HG02885 (cell line): Measurements from ENCODE around the gene ESR1.
"Not testable (repeated sequence)": the region's sequence is repeated elsewhere in the genome, so short reads cannot be mapped to it uniquely, and the experiment has no call there.

Source experiments
- ATAC-seq: cut with Tn5 transposase; IDR thresholded peaks from one replicate; pipeline ENCODE4 v1.9.1; 2021; ENCODE audit warnings: mild to moderate bottlenecking; ENCODE audit not compliant: unreplicated experiment, poor library complexity

Gene ESR1

DNA sequence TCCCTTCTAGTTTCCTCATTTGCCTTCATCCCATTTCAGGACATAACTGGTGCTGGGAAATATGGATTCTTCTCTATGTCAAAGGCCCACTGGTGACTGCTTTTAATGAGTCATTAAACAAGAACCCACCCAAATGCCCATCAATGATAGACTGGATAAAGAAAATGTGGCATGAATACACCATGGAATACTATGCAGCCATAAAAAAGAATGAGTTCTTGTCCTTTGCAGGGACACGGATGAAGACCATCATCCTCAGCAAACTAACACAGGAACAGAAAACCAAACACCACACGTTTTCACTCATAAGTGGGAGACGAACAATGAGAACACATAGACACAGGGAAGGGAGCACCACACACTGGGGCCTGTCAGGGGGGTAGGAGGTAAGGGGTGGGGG lies 310.7 kb downstream of the ESR1 start:
- ATAC-seq = no peak

DNA sequence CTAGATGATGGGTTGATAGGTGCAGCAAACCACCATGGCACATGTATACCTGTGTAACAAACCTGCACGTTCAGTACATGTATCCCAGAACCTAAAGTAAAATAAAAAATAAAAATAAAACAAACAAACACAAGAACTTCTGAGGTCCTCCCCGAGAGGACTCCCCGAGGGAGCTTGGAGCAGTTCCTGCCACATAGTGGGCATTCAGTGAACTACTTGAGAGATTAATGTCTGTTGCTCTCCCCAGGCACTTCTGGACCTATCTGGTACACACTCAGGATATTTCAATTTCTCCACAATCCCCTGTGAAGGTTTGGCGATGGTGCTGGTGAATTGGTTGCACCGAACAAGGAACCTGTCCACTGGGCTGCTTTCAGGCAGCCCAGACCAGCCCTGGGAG lies 311.2 kb downstream of the ESR1 start:
- ATAC-seq = no peak

DNA sequence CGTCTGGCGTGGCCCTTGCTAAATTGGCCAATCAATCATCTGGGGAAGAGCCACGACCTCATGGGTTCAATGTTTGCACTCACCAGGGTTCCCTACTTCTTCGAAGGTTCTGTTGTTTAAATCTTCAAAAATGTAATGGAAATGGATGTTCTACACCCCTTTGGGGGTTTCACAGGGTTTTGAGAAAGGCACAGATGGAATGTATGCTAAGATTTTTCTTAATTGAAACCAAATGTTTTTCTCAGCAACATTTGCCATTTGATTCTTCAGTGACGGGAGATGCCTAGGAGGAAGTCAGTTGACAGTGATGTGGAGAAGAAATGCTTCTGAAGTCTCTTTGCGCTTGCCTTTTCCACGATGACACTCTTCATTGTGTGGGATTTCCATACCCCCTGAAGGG lies 312.3 kb downstream of the ESR1 start:
- no peak for ATAC-seq

DNA sequence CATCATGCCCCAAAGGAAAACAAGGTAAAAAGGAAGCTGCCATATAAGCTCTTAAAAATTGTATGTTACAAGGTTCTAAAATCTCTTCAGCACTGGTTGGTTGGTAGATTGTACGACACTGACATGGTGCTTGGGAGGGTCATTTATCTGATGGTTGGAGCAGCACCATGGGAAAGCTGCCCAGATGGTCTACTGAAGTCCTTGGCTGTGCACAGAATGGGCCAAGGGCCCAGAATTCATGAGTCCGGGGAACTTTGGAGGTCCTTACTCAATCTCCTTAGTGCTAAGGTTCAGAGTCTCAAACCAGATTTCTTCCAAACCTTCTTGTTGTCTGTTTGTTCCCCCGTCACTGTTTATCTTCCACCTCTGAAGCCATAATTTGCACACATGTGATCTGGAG lies 314.4 kb downstream of the ESR1 start:
- no peak for ATAC-seq

DNA sequence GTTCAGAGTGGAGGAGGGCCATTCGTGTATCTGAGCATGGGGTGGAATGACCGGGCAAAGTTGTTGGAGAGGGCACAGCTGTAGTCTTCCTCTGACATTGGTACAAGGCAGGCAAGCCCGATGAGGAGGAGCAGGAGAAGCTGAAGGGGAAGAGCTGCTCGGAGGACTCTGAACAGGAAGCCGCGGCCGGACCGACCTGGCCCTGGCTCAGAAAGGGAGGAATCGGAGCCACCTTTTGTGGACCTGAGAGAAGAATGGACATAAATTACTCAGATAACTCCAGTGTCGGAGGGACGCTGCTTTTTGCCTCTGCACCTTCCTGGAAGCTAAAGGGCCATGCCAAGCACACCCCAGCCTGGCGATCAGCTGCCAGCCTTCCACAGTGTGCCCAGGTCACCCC lies 315.0 kb downstream of the ESR1 start:
- no peak for ATAC-seq

DNA sequence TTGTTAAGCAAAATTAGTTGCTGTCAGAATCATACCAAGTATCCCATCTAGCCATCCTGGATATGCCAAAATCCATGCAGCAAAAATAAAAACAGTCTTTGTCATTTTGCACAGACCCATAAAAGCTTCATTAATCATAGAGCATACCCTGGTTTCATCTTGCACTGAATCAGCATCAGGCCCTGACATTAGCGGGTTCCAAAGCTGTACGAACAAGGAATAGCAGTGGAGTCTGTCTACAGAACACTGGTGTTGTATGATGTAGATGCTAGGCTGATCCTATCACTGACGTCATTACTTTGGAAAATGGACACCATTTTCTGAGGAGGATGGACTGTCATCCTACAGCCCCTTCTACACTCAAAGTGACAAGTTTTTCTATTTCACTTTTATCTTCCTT lies 315.6 kb downstream of the ESR1 start:
- no peak for ATAC-seq

DNA sequence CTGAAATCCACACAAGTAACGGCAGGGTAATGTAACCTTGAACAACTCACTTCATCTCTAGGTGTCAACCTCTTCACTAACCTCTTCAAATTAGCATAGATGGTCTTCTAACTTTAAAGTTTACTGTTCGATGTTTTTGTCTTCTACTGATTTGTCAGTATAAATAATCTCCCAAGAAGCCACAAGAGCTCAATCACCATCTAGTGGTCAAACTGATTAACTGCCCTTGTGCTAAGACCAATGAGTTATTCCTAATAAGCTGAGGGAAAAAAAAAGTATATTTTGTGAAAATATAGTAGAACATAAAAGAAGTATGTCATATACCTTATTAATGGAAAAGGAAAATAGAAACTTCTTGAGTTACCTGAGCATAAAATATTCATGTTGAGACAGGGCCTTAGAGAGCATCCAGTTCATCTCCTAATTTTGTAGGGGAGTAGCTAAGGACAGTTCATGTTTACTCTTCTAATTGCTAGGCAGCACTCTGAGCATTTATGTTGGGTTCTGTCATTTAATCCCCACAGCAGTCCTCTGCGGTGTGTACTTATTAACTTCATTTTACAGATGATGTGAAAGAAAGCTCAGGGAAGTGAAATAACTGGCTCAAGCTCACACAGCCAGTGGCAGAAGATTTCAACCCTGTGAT lies 317.1 kb downstream of the ESR1 start:
- ATAC-seq = peak; percentile 83

DNA sequence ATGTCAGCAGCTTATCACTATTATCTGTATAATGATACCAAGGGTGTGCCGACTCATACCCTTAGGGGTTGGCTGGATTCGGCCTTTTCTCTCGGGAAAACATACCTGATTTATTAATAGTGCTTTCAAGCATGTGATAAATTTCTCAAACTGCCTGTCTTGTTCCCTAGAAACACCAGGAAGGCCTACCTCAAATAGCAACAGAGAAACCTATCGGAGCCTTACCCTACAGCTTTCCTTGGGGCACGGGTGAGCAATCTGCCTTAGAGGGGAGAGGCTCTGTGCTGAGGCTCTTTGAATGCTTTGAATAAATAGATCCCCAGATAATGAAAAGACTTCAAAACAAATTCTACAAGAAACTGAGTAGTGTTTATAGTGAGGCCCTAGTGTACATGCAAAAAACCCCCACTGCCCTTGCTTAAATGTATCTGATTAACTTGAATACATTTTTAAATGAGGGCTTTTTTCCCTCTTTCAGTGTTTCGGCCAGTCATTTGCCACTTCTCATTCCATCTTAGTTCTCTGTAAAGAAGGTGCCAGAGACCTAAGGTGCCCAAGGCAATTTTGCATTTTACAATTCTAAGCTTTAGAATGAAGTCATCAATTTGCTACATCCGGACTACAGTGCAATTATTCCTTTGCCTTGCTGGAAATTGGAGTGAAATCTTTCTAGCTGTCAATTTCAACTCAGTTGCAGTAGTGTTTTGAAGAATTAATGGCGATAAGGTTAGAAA lies 320.1 kb downstream of the ESR1 start:
- no peak for ATAC-seq

DNA sequence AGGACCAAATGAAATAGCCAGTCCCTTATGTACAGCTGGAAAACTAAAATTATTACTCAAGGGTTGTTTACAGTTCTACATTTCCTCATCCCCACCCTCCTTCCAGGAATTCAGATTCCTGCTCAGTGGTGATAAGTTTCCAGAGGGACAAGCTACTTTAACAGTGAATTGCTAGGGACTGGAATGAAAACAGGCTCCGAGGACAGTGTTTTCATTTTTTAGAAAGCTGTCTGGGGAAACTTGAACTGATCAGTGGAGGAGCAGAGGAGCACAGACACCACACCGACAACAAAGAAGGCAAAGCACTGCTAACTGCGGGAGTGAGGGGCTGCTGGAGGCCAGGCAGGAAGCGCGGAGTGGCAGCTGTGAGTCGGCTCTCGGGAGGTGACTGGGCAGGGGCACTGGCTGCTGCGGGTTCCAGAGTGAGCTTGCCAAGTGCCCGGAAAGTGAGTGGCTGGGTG lies 322.2 kb downstream of the ESR1 start:
- ATAC-seq = no peak

DNA sequence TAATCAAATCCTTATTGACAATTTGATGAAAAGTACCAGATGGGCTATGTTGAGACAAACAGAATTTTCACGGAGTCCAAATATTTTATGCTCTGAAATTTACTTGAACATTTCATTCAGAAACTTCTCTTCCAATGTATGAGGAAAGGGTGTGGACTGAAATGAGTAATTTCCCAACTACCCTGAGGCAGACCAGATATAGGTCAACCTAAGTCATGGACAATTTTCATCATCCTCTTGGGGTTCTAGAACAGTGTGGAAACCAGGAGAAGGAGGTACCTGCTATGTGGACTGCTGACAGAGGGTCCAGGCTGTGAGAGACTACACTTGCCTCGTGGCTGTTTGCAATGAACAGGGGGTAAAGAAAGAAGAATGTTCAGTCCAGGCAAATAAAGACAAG lies 323.0 kb downstream of the ESR1 start:
- ATAC-seq = no peak

DNA sequence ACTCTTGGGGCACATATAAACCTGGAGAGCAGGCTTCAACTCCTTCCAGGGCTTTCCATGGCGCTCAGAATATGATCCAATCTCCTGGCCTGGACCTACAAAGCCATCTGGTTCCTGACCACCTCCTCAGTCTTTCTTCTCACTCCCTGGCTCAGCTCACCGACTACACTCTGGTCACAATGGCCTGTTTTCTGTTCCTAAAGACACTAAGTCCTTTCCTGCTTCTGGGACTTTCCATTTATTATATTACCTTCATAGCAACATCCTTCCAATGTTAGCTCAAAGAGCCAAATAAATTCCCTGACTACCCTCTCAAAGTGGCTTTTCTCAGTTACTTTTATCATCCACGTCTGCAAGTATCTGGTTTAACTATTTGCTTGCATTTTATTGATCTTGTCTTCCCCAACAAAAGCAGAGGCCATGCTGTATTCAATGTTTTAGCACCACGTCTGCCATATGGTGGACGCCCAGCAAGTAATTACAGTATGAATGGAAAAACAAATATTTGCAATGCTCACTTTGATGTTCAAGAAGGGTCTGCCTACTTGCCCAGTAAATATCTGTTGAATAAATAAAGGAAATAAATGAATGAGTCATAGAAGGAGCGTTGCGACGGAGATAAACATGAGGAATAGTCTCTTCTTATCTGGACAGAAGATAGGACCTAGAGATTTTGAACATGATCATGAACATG lies 328.4 kb downstream of the ESR1 start:
- ATAC-seq = no peak

DNA sequence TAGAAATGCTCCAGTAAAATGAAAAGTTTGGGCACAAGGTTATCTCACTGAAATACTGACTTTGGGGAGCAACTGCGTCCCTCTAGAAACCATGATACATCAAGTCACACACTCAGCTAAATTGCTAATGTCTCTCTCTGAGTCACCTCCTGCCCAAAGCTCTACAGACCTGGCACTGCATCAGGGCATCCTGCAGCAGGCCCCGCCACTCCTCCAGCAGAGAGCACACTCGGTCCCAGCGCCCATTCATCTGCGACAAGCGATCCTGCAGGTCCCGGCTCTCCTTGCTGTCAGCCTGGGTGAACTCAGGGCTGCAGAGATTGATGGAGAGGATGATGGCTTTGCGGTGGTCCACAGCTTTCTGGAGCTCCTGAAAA lies 329.0 kb downstream of the ESR1 start:
- ATAC-seq = no peak

DNA sequence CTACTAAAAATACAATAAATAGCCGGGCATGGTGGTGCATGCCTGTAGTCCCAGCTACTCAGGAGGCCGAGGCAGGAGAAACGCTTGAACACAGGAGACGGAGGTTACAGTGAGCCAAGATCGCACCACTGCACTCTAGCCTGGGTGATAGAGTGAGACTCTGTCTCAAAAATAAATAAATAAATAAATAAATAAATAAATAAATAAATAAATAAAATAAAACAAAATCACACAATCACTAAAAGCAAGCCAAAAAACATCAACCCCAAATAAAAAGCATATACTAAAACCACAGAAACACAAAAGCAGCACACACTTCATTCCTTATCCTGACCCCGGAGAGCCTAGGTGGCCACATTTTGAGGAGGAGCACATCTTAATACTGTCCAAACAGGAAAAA lies 330.9 kb downstream of the ESR1 start:
- ATAC-seq = not testable (repeated sequence)

DNA sequence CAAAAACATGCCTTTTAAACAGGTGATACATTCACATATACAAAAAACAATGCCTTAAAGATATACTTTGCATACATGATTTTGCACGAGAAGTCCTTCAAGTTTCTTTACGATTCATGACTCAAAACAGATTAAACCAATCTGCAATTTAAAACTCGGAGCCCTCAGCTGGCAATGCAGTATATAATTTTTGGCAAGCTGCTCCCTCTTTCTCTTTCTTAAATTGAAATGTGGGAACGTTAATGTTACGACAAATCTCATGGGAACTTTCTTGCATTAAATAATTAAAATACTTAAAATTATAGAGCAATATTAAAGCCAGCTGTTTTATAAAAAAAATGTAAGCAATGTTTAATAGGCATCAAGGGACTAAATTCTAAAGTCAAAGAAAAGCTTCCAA lies 334.6 kb downstream of the ESR1 start:
- no peak for ATAC-seq

DNA sequence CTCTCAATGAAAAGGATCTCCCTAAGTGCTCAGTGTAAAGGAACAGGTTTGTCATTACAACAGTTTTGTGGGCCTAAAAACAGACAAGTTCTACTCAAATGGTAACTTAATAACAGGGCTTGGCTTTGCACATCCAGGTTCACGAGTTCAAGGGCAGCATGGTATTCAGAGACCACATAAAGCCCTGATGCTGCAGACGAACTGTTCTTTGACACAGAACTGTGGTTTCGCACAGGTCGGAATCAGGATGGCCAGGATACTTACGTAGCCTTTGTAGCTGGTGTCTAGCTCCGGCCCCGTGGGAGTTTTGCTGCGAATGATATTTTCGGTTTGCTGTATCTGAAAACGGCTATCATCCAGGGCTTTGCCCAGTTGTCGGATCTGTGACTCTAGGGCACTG lies 335.9 kb downstream of the ESR1 start:
- no peak for ATAC-seq

DNA sequence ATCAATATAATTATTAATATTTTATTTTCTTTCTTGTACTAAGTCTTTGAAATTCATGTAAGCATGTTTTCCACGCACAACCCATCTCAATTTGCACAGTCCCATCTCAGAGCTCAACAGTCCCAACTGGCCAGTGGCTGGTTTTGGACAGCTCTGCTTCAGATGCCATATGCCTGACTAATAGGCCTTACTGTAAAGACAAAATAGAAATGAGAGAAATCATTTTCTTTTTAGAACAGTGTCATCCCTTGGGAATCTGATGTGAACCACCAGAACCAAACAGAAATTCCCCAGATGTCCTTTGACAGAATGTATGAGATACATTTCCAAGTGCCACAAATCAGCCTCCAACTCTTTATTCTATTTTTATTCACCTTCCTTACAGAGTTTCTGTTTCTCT lies 338.9 kb downstream of the ESR1 start:
- ATAC-seq = no peak

DNA sequence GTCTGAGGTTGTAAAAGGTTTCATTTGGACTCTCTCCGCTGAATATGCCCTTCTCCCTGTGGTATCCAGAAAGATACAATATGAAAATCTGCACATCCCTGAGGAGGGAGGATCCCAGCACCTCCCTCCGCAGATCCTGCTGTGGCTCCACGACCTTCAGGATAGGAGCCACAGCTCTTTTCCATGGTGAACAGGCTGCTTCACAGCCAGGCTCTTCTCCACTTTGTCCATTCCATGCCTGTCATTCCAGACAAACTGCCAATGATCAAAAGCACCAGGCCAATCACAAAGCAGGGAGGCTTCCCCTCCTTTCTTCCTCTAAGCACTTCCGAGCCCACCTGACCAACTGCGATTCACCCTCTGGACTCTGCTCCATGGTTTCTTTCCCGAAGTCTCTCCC lies 339.8 kb downstream of the ESR1 start:
- ATAC-seq = no peak

DNA sequence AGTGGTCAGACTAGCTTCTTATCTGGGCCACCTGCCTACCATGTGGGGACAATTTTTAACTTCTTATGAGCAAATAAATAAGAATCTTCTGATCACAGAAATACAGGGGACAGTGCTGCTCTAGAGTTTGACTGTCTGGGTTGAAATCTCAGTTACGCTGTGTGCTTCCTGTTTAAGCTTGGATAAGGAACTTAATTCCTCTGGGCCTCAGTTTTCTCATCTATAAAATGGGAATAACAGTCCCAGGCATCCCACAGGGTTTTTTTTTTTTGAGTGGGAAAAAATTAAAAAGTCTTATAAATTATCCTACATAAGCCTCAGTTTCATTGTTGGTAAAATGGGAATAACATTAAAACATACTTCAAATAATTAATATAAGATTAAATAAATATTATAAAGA lies 340.9 kb downstream of the ESR1 start:
- ATAC-seq = no peak

DNA sequence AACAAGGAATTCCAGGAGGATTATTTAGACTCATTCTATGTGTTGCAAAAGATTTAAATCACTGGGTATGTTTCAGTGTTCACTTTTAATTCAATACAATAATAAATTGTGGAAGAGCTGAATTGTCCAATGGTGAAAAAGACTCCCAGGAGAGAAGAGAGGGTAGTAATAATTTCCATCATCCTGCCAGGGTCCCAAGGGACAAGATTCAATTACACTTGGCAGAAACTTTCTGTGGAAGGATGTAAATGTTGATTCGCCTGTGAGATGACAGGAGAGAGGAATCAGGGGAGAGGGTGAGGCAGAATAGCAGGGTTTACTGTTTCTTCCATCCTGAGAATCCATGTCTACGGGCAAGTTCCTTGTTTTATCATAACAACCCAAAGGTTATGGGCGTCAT lies 342.7 kb downstream of the ESR1 start:
- ATAC-seq = no peak

DNA sequence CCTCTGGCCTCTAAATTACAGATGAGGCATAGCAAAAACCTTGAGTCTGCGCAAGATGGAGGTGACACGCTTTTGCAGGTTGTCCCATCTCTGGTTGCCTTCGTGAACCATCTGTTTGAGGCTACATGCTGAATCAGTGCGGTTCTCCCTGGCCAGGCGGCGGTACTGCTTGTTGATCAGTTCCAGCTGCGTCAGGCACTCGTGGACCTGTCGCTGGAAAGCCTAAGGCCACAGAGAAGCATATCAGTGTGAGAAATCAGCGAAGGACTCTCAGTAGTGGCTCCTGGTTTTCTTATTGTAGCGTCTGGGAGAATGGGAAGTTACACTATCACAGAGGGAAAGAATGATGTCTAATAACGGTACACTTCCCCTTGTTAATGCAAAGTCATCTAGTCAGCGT lies 344.4 kb downstream of the ESR1 start:
- no peak for ATAC-seq

DNA sequence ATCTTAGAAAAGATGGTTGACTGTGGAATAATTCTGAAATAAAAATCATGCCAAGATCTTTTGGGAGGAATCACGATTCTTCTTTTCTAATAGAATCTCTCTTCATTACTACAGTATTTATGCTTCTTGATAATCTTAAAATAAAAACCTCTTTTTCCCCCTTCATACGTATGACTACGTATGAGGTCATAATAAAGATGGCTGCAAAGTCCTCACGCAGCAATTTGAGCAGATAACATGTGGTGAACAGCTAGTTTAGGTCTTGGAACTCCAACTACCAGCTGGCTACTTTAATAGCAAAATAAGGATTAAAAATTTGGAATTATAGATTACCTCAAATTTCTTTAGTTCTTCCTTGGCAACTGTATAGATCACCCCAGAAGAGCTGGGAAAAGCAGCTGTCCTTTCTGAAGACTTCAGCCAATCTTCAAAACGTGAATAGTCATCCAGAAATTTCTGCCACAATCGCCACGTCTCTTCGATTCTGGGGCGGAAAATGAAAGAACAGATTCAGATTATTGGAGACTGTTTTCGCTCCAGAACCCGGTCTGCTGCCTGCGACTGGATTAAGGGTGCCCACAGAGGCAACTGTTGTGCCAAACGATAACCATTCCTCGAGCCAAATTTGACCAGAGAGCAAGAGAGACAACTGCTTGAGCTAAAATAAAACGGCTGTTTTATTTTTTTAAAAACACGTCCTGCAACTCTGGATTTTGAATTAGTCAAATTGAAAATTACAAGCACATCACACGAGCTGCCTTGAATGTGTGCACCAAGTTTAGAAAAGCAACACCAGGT lies 347.3 kb downstream of the ESR1 start:
- ATAC-seq = no peak
